ENCODE measurements around the gene AGAP1. TPM values are rescaled to one million over a fixed set of nuclear protein-coding genes. Genes with fewer than 3 reads are reported as not detected.

The AGAP1 gene
- polyA plus RNA-seq, 4 donors: 9.8 to 19.2 (median 15.5) TPM

DNA sequence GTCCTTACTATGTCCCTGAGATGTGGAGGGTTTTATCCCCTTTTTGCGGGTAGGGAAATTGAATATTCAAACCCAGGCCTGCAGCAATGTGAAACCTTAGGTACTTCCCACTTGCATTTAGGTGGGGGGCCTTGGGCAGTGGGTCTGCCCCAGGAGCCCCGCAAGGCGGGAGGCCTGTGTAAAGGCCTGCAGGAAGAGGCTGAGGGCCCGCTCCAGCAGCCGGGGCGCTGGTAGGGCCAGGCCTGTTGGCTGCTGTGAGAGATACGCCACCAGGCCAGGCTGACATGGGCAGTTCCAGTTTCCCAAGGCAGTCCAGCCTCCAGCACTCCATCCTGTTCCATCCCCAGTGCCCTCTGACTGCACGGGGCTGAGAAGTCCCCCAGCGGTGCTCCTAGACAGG lies 610.1 kb downstream of the AGAP1 start:
- FAIRE-seq (no peak), DNase-seq (no peak)
- Histone ChIP-seq H3K4me1 (ENCODE audit: control insufficient read depth in 3 of 3, insufficient read depth in 2 of 3, low read depth in 1 of 3, low read length in 2 of 3) (no peaks in the 10 kb centered on the region), H3K27ac (ENCODE audit: low read depth in 1 of 3, low read length in 2 of 3) (no peak overlapping the region), H3K27me3 (ENCODE audit: control insufficient read depth in 3 of 3, insufficient read depth in 3 of 3, low read length in 3 of 3) (no peaks in the 10 kb centered on the region), H3K9me3 (ENCODE audit: control insufficient read depth in 2 of 2, insufficient read depth in 1 of 2, low read depth in 1 of 2, low read length in 1 of 2) (no peaks in the 10 kb centered on the region), H3K4me3 (ENCODE audit: low read depth in 1 of 3, low read length in 3 of 3) (no peak overlapping the region), H3K36me3 (ENCODE audit: control insufficient read depth in 3 of 3, insufficient read depth in 2 of 3, low read depth in 1 of 3, low read length in 3 of 3) (peaks cover 0 to 13% (median 0%) of the 10 kb centered on the region in 3 donors)
- WGBS, 3 donors: 94 to 95% (median 94%) methylated on average over 8 to 9 of the region's 9 CpGs

DNA sequence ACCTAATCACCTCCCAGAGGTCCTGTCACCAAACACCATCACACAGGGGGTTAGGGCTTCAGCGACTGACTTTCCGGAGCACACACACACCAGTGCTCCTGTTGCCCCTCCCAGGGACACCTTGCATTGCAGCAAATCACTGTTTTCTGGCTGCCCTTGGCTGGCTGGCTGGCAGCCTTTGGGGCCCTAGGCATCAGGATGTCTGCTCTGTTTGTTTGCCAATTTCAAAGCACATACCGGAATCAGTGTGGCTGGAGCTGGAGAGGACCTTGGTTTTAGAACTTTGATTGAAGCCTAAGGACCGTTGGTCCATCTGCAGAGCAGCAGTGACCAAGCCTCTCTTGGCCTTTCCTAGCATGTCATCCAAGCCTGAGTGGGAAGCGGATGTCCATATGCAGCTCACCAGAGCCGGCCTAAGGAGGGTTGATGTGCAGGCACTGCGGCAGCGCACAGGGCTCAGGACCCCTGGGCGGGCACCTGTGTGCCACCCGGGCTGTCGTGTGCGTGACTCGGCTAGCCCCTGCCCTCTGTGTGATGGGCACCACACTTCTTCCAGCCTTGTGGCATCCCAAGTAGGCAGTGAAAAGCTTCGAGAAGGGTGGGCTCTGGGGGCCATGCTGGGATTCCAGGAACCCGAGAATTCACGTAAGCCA lies 612.2 kb downstream of the AGAP1 start:
- Histone ChIP-seq H3K4me3 (ENCODE audit: low read depth in 1 of 3, low read length in 3 of 3) (no peak overlapping the region), H3K27me3 (ENCODE audit: control insufficient read depth in 3 of 3, insufficient read depth in 3 of 3, low read length in 3 of 3) (no peaks in the 10 kb centered on the region), H3K36me3 (ENCODE audit: control insufficient read depth in 3 of 3, insufficient read depth in 2 of 3, low read depth in 1 of 3, low read length in 3 of 3) (peaks cover 0 to 17% (median 0%) of the 10 kb centered on the region in 3 donors), H3K4me1 (ENCODE audit: control insufficient read depth in 3 of 3, insufficient read depth in 2 of 3, low read depth in 1 of 3, low read length in 2 of 3) (no peaks in the 10 kb centered on the region), H3K9me3 (ENCODE audit: control insufficient read depth in 2 of 2, insufficient read depth in 1 of 2, low read depth in 1 of 2, low read length in 1 of 2) (no peaks in the 10 kb centered on the region), H3K27ac (ENCODE audit: low read depth in 1 of 3, low read length in 2 of 3) (no peak overlapping the region)
- 93 to 94% (median 93%) methylated on average over 15 to 16 of the region's 16 CpGs for WGBS, 3 donors
- no peak for DNase-seq
- no peak for FAIRE-seq

DNA sequence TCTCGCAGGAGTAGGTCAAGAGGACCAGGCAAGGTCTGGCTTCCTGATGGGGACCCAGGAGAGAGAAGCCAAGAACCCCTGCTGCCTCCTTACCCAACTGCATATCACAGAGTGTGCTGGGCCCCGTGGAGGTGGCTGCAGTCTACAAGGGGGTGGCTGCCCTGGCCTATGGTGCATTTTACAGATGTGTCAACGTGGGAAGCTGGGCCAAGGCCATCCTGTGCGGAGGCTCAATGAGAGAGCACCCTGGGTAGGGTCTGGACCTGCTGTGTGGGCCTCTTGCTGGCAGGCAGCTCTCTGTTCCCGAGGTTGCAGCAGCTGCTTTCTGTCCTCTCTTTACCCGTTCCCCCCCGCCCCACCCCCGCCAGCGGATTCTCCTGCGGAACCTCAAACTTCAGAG lies 612.9 kb downstream of the AGAP1 start:
- DNase-seq (no peak), FAIRE-seq (no peak)
- Histone ChIP-seq H3K4me3 (ENCODE audit: low read depth in 1 of 3, low read length in 3 of 3) (no peak overlapping the region), H3K36me3 (ENCODE audit: control insufficient read depth in 3 of 3, insufficient read depth in 2 of 3, low read depth in 1 of 3, low read length in 3 of 3) (peaks cover 0 to 12% (median 0%) of the 10 kb centered on the region in 3 donors), H3K4me1 (ENCODE audit: control insufficient read depth in 3 of 3, insufficient read depth in 2 of 3, low read depth in 1 of 3, low read length in 2 of 3) (no peaks in the 10 kb centered on the region), H3K27ac (ENCODE audit: low read depth in 1 of 3, low read length in 2 of 3) (no peak overlapping the region), H3K9me3 (ENCODE audit: control insufficient read depth in 2 of 2, insufficient read depth in 1 of 2, low read depth in 1 of 2, low read length in 1 of 2) (no peaks in the 10 kb centered on the region), H3K27me3 (ENCODE audit: control insufficient read depth in 3 of 3, insufficient read depth in 3 of 3, low read length in 3 of 3) (no peaks in the 10 kb centered on the region)
- 71 to 91% (median 86%) methylated on average over 10 of the region's 10 CpGs for WGBS, 3 donors

DNA sequence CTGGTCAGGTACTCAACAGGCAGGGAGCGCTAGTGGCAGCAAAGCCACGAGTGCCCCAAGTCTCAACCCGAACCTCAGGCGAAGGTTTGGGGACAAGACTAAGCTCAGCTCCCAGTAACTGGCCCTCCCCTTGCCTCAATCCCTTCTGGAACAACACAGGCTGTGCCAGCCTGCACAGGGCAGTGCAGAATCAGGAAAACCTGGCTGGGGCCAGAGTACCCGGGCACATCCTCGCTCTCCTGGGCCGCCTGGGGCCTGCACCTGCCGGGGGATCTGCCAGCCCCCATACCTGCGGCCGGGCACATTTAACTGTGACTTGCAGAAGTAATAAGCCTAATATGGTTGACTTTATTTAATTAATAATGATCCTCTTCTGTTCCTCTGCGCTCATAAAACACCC lies 613.7 kb downstream of the AGAP1 start:
- H3K4me3 ChIP-seq (ENCODE audit: low read depth in 1 of 3, low read length in 3 of 3): no peak overlapping the region
- FAIRE-seq: no peak
- 86 to 91% (median 89%) methylated on average over 11 of the region's 11 CpGs for WGBS, 3 donors

GRCh38 chr2:236107942-236108625 lies 614.2 kb downstream of the AGAP1 start:
- Histone ChIP-seq H3K27ac (ENCODE audit: low read depth in 1 of 3, low read length in 2 of 3) (no peak overlapping the region), H3K4me1 (ENCODE audit: control insufficient read depth in 3 of 3, insufficient read depth in 2 of 3, low read depth in 1 of 3, low read length in 2 of 3) (no peaks in the 10 kb centered on the region), H3K9me3 (ENCODE audit: control insufficient read depth in 2 of 2, insufficient read depth in 1 of 2, low read depth in 1 of 2, low read length in 1 of 2) (no peaks in the 10 kb centered on the region), H3K4me3 (ENCODE audit: low read depth in 1 of 3, low read length in 3 of 3) (no peak overlapping the region), H3K36me3 (ENCODE audit: control insufficient read depth in 3 of 3, insufficient read depth in 2 of 3, low read depth in 1 of 3, low read length in 3 of 3) (peaks cover 0 to 12% (median 0%) of the 10 kb centered on the region in 3 donors), H3K27me3 (ENCODE audit: control insufficient read depth in 3 of 3, insufficient read depth in 3 of 3, low read length in 3 of 3) (no peaks in the 10 kb centered on the region)
- FAIRE-seq: no peak
- WGBS, 3 donors: 51 to 85% (median 70%) methylated on average over 20 of the region's 20 CpGs
- DNase-seq: no peak

More for the DNA sequence above, 613.7 kb downstream of the AGAP1 start:
- Histone ChIP-seq H3K4me1 (ENCODE audit: control insufficient read depth in 3 of 3, insufficient read depth in 2 of 3, low read depth in 1 of 3, low read length in 2 of 3) (no peaks in the 10 kb centered on the region), H3K27ac (ENCODE audit: low read depth in 1 of 3, low read length in 2 of 3) (no peak overlapping the region), H3K27me3 (ENCODE audit: control insufficient read depth in 3 of 3, insufficient read depth in 3 of 3, low read length in 3 of 3) (no peaks in the 10 kb centered on the region), H3K9me3 (ENCODE audit: control insufficient read depth in 2 of 2, insufficient read depth in 1 of 2, low read depth in 1 of 2, low read length in 1 of 2) (no peaks in the 10 kb centered on the region), H3K36me3 (ENCODE audit: control insufficient read depth in 3 of 3, insufficient read depth in 2 of 3, low read depth in 1 of 3, low read length in 3 of 3) (peaks cover 0 to 12% (median 0%) of the 10 kb centered on the region in 3 donors)
- DNase-seq: no peak

GRCh38 chr2:236109061-236109460 lies 615.2 kb downstream of the AGAP1 start:
- Histone ChIP-seq H3K36me3 (ENCODE audit: control insufficient read depth in 3 of 3, insufficient read depth in 2 of 3, low read depth in 1 of 3, low read length in 3 of 3) (peaks cover 0 to 12% (median 0%) of the 10 kb centered on the region in 3 donors), H3K4me3 (ENCODE audit: low read depth in 1 of 3, low read length in 3 of 3) (no peak overlapping the region), H3K27ac (ENCODE audit: low read depth in 1 of 3, low read length in 2 of 3) (no peak overlapping the region), H3K27me3 (ENCODE audit: control insufficient read depth in 3 of 3, insufficient read depth in 3 of 3, low read length in 3 of 3) (no peaks in the 10 kb centered on the region), H3K9me3 (ENCODE audit: control insufficient read depth in 2 of 2, insufficient read depth in 1 of 2, low read depth in 1 of 2, low read length in 1 of 2) (no peaks in the 10 kb centered on the region), H3K4me1 (ENCODE audit: control insufficient read depth in 3 of 3, insufficient read depth in 2 of 3, low read depth in 1 of 3, low read length in 2 of 3) (no peaks in the 10 kb centered on the region)
- 91 to 94% (median 92%) methylated on average over 5 of the region's 5 CpGs for WGBS, 3 donors
- DNase-seq (no peak), FAIRE-seq (no peak)

DNA sequence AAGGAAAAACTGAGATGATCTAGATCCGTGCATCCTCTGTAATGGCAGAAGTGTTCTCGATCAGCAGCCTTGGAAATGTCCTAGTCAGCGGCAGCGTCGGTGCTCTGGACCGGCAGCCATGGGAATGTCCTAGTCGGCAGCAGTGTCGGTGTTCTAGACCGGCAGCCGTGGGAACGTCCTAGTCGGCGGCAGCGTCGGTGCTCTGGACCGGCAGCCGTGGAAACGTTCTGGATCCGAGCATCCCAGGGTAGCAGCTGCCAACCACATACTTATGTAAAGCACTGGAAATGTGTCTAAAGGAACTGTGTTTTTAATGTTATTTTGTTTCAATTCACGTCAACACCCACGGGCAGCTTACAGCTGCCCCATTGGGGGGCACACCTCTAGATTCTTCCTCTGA lies 615.6 kb downstream of the AGAP1 start:
- Histone ChIP-seq H3K27ac (ENCODE audit: low read depth in 1 of 3, low read length in 2 of 3) (no peak overlapping the region), H3K4me1 (ENCODE audit: control insufficient read depth in 3 of 3, insufficient read depth in 2 of 3, low read depth in 1 of 3, low read length in 2 of 3) (no peaks in the 10 kb centered on the region), H3K9me3 (ENCODE audit: control insufficient read depth in 2 of 2, insufficient read depth in 1 of 2, low read depth in 1 of 2, low read length in 1 of 2) (no peaks in the 10 kb centered on the region), H3K4me3 (ENCODE audit: low read depth in 1 of 3, low read length in 3 of 3) (no peak overlapping the region), H3K36me3 (ENCODE audit: control insufficient read depth in 3 of 3, insufficient read depth in 2 of 3, low read depth in 1 of 3, low read length in 3 of 3) (peaks cover 0 to 10% (median 0%) of the 10 kb centered on the region in 3 donors), H3K27me3 (ENCODE audit: control insufficient read depth in 3 of 3, insufficient read depth in 3 of 3, low read length in 3 of 3) (no peaks in the 10 kb centered on the region)
- no peak for FAIRE-seq
- DNase-seq: no peak
- WGBS, 3 donors: 94 to 95% (median 94%) methylated on average over 21 of the region's 21 CpGs

- H3K27me3 ChIP-seq (ENCODE audit: control insufficient read depth in 3 of 3, insufficient read depth in 3 of 3, low read length in 3 of 3): no peaks in the 10 kb centered on the region
- no peaks in the 10 kb centered on the region for H3K9me3 ChIP-seq (ENCODE audit: control insufficient read depth in 2 of 2, insufficient read depth in 1 of 2, low read depth in 1 of 2, low read length in 1 of 2)
- WGBS, 3 donors: 84 to 92% (median 84%) methylated on average over 14 of the region's 14 CpGs
- FAIRE-seq (no peak), DNase-seq (no peak)
- H3K36me3 ChIP-seq (ENCODE audit: control insufficient read depth in 3 of 3, insufficient read depth in 2 of 3, low read depth in 1 of 3, low read length in 3 of 3): peaks cover 0 to 8% (median 0%) of the 10 kb centered on the region in 3 donors
- H3K4me1 ChIP-seq (ENCODE audit: control insufficient read depth in 3 of 3, insufficient read depth in 2 of 3, low read depth in 1 of 3, low read length in 2 of 3): no peaks in the 10 kb centered on the region
- H3K27ac ChIP-seq (ENCODE audit: low read depth in 1 of 3, low read length in 2 of 3): no peak overlapping the region
- H3K4me3 ChIP-seq (ENCODE audit: low read depth in 1 of 3, low read length in 3 of 3): no peak overlapping the region
Measured at GRCh38 chr2:236112466-236112865, 618.6 kb downstream of the AGAP1 start.
